Measurements from ENCODE around the gene XXYLT1.

The XXYLT1 gene

GRCh38 chr3:195104340-195104739 is 166.6 kb downstream of the XXYLT1 start:
- Histone ChIP-seq H3K27me3 (ENCODE audit: control insufficient read depth in 1 of 2, insufficient read depth in 2 of 2, low read length in 2 of 2) (no peaks in the 10 kb centered on the region), H3K9me3 (ENCODE audit: control insufficient read depth in 2 of 2, low read length in 2 of 2) (no peaks in the 10 kb centered on the region), H3K4me3 (ENCODE audit: low read length in 2 of 2) (no peak overlapping the region), H3K4me1 (ENCODE audit: control insufficient read depth, insufficient read depth, low read length) (peaks cover 9% of the 10 kb centered on the region), H3K36me3 (ENCODE audit: control insufficient read depth in 2 of 2, insufficient read depth in 2 of 2, low read length in 2 of 2) (no peaks in the 10 kb centered on the region), H3K9ac (ENCODE audit: low read length in 2 of 2) (no peak overlapping the region), H3K27ac (ENCODE audit: low read length) (no peak overlapping the region)

GRCh38 chr3:195103623-195104022 is 167.3 kb downstream of the XXYLT1 start:
- no peaks in the 10 kb centered on the region for H3K36me3 ChIP-seq (ENCODE audit: control insufficient read depth in 2 of 2, insufficient read depth in 2 of 2, low read length in 2 of 2)
- no peak overlapping the region for H3K27ac ChIP-seq (ENCODE audit: low read length)

DNA sequence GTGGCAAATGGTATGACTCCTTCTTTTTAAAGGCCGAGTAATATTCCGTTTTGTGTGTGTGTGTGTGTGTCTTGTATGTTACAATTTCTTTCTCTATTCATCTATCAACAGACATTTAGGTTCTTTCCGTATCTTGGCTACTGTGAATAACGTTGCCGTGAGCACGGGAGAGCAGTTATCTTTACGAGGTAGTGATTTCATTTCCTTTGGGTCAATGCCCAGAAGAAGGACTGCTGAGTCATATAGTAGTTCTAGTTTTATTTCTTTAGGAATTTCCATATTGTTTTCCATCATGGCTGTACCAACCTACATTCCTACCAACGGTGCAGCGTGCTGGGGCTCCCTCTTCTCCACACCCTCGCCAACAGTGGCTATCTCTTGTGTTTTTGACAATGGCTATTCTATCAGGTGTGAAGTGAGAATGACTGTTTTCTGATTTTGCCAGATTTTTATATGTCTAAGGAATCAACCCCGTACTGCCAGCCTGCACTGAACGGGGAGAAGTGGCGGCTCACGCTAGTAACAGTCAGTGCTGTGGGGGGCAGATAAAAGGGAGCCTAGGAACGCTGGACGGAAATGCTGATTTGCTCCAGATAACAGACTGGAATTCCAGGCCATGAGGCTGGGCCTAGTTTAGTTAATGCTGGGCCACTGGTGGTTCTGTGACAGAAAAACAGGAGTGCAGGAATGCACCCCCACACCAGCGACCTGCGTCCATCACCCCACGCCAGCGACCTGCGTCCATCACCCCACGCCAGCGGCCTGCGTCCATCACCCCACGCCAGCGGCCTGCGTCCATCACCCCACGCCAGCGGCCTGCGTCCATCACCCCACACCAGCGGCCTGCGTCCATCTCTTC is 168.1 kb downstream of the XXYLT1 start:
- no peak overlapping the region for H3K4me3 ChIP-seq (ENCODE audit: low read length in 2 of 2)
- H3K27me3 ChIP-seq (ENCODE audit: control insufficient read depth in 1 of 2, insufficient read depth in 2 of 2, low read length in 2 of 2) = no peaks in the 10 kb centered on the region
- no peaks in the 10 kb centered on the region for H3K9me3 ChIP-seq (ENCODE audit: control insufficient read depth in 2 of 2, low read length in 2 of 2)
- H3K27ac ChIP-seq (ENCODE audit: low read length) = no peak overlapping the region
- H3K4me1 ChIP-seq (ENCODE audit: control insufficient read depth, insufficient read depth, low read length) = peaks cover 9% of the 10 kb centered on the region
- no peak overlapping the region for H3K9ac ChIP-seq (ENCODE audit: low read length in 2 of 2)
- H3K36me3 ChIP-seq (ENCODE audit: control insufficient read depth in 2 of 2, insufficient read depth in 2 of 2, low read length in 2 of 2) = no peaks in the 10 kb centered on the region

More at GRCh38 chr3:195103623-195104022, 167.3 kb downstream of the XXYLT1 start:
- H3K4me1 ChIP-seq (ENCODE audit: control insufficient read depth, insufficient read depth, low read length) = peaks cover 9% of the 10 kb centered on the region
- H3K9me3 ChIP-seq (ENCODE audit: control insufficient read depth in 2 of 2, low read length in 2 of 2) = no peaks in the 10 kb centered on the region
- H3K27me3 ChIP-seq (ENCODE audit: control insufficient read depth in 1 of 2, insufficient read depth in 2 of 2, low read length in 2 of 2) = no peaks in the 10 kb centered on the region
- H3K4me3 ChIP-seq (ENCODE audit: low read length in 2 of 2) = no peak overlapping the region
- no peak overlapping the region for H3K9ac ChIP-seq (ENCODE audit: low read length in 2 of 2)

DNA sequence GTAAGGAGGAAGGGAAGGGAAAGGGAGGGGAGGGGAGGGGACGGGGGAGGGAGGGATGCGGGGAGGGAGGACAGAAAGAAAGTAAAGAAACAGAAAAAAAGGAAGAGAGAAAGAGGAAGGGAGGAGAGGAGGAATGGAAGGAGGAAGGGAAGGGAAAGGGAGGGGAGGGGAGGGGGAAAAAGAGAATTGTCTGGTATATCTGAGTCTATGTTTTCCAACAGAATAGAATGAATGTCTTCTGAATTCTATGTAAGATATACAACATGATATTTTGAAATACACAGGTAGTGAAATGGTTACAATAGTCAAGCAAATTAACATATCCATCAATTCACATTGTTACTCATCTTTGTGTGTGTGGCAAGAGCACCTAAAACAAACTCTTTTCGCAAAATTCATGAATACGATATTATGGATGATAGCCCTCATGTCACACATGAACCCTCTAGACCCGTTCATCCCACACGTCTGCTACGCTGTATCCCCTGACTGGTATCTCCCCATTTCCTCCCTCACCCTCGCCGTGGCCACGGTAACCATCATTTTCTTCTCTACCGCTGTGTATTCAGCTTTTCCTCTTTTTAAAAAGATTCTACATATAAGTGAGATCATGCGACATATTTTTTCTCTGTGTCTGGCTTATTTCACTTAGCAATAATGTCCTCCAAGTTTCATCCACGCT is 168.9 kb downstream of the XXYLT1 start:
- H3K27me3 ChIP-seq (ENCODE audit: control insufficient read depth in 1 of 2, insufficient read depth in 2 of 2, low read length in 2 of 2) = no peaks in the 10 kb centered on the region
- no peak overlapping the region for H3K9ac ChIP-seq (ENCODE audit: low read length in 2 of 2)
- H3K36me3 ChIP-seq (ENCODE audit: control insufficient read depth in 2 of 2, insufficient read depth in 2 of 2, low read length in 2 of 2) = no peaks in the 10 kb centered on the region
- no peak overlapping the region for H3K4me3 ChIP-seq (ENCODE audit: low read length in 2 of 2)
- no peak overlapping the region for H3K27ac ChIP-seq (ENCODE audit: low read length)
- H3K9me3 ChIP-seq (ENCODE audit: control insufficient read depth in 2 of 2, low read length in 2 of 2) = no peaks in the 10 kb centered on the region
- peaks cover 9% of the 10 kb centered on the region for H3K4me1 ChIP-seq (ENCODE audit: control insufficient read depth, insufficient read depth, low read length)

GRCh38 chr3:195101001-195101583 is 169.9 kb downstream of the XXYLT1 start:
- H3K36me3 ChIP-seq (ENCODE audit: control insufficient read depth in 2 of 2, insufficient read depth in 2 of 2, low read length in 2 of 2) = no peaks in the 10 kb centered on the region
- no peak overlapping the region for H3K4me3 ChIP-seq (ENCODE audit: low read length in 2 of 2)
- H3K9ac ChIP-seq (ENCODE audit: low read length in 2 of 2) = no peak overlapping the region
- peaks cover 2% of the 10 kb centered on the region for H3K4me1 ChIP-seq (ENCODE audit: control insufficient read depth, insufficient read depth, low read length)
- no peaks in the 10 kb centered on the region for H3K27me3 ChIP-seq (ENCODE audit: control insufficient read depth in 1 of 2, insufficient read depth in 2 of 2, low read length in 2 of 2)
- no peaks in the 10 kb centered on the region for H3K9me3 ChIP-seq (ENCODE audit: control insufficient read depth in 2 of 2, low read length in 2 of 2)
- no peak overlapping the region for H3K27ac ChIP-seq (ENCODE audit: low read length)

GRCh38 chr3:195099951-195100785 is 170.8 kb downstream of the XXYLT1 start:
- no peaks in the 10 kb centered on the region for H3K4me1 ChIP-seq (ENCODE audit: control insufficient read depth, insufficient read depth, low read length)
- no peak overlapping the region for H3K4me3 ChIP-seq (ENCODE audit: low read length in 2 of 2)
- H3K27me3 ChIP-seq (ENCODE audit: control insufficient read depth in 1 of 2, insufficient read depth in 2 of 2, low read length in 2 of 2) = no peaks in the 10 kb centered on the region
- no peaks in the 10 kb centered on the region for H3K36me3 ChIP-seq (ENCODE audit: control insufficient read depth in 2 of 2, insufficient read depth in 2 of 2, low read length in 2 of 2)
- H3K9me3 ChIP-seq (ENCODE audit: control insufficient read depth in 2 of 2, low read length in 2 of 2) = no peaks in the 10 kb centered on the region
- H3K9ac ChIP-seq (ENCODE audit: low read length in 2 of 2) = no peak overlapping the region
- H3K27ac ChIP-seq (ENCODE audit: low read length) = no peak overlapping the region

- H3K36me3 ChIP-seq (ENCODE audit: control insufficient read depth in 2 of 2, insufficient read depth in 2 of 2, low read length in 2 of 2) = no peaks in the 10 kb centered on the region
- H3K27ac ChIP-seq (ENCODE audit: low read length) = no peak overlapping the region
- no peaks in the 10 kb centered on the region for H3K4me1 ChIP-seq (ENCODE audit: control insufficient read depth, insufficient read depth, low read length)
- no peak overlapping the region for H3K9ac ChIP-seq (ENCODE audit: low read length in 2 of 2)
- no peak overlapping the region for H3K4me3 ChIP-seq (ENCODE audit: low read length in 2 of 2)
- H3K9me3 ChIP-seq (ENCODE audit: control insufficient read depth in 2 of 2, low read length in 2 of 2) = no peaks in the 10 kb centered on the region
- no peaks in the 10 kb centered on the region for H3K27me3 ChIP-seq (ENCODE audit: control insufficient read depth in 1 of 2, insufficient read depth in 2 of 2, low read length in 2 of 2)
These were observed 172.0 kb downstream of the XXYLT1 start for GRCh38 chr3:195098741-195099525.

GRCh38 chr3:195097331-195098255 is 173.4 kb downstream of the XXYLT1 start:
- Histone ChIP-seq H3K36me3 (ENCODE audit: control insufficient read depth in 2 of 2, insufficient read depth in 2 of 2, low read length in 2 of 2) (no peaks in the 10 kb centered on the region), H3K27ac (ENCODE audit: low read length) (no peak overlapping the region), H3K4me3 (ENCODE audit: low read length in 2 of 2) (no peak overlapping the region), H3K9ac (ENCODE audit: low read length in 2 of 2) (no peak overlapping the region), H3K9me3 (ENCODE audit: control insufficient read depth in 2 of 2, low read length in 2 of 2) (no peaks in the 10 kb centered on the region), H3K27me3 (ENCODE audit: control insufficient read depth in 1 of 2, insufficient read depth in 2 of 2, low read length in 2 of 2) (no peaks in the 10 kb centered on the region), H3K4me1 (ENCODE audit: control insufficient read depth, insufficient read depth, low read length) (no peaks in the 10 kb centered on the region)

GRCh38 chr3:195096484-195097330 is 174.3 kb downstream of the XXYLT1 start:
- Histone ChIP-seq H3K27ac (ENCODE audit: low read length) (no peak overlapping the region), H3K36me3 (ENCODE audit: control insufficient read depth in 2 of 2, insufficient read depth in 2 of 2, low read length in 2 of 2) (no peaks in the 10 kb centered on the region), H3K4me1 (ENCODE audit: control insufficient read depth, insufficient read depth, low read length) (no peaks in the 10 kb centered on the region), H3K9me3 (ENCODE audit: control insufficient read depth in 2 of 2, low read length in 2 of 2) (no peaks in the 10 kb centered on the region), H3K27me3 (ENCODE audit: control insufficient read depth in 1 of 2, insufficient read depth in 2 of 2, low read length in 2 of 2) (no peaks in the 10 kb centered on the region), H3K4me3 (ENCODE audit: low read length in 2 of 2) (no peak overlapping the region), H3K9ac (ENCODE audit: low read length in 2 of 2) (no peak overlapping the region)

Data from stomach smooth muscle (tissue), 2 donors.